A673 (cell line): ENCODE results near the gene SFR1.
"Not testable (repeated sequence)": the region's sequence is repeated elsewhere in the genome, so short reads cannot be mapped to it uniquely, and the experiment has no call there.

Experiments
- CTCF ChIP-seq: fragments of 300-800, 200-600 bp; sonication (generic); conservative IDR thresholded peaks from 2 replicates; pipeline ENCODE4 v1.5.1; 2017; ENCODE audit warnings: low read depth, mild to moderate bottlenecking, antibody characterized with exemption, low read length, moderate library complexity, mixed read lengths
- EZH2 ChIP-seq: fragments of 200-600 bp; sonication (generic); IDR thresholded peaks from 2 replicates; pipeline ENCODE4 v1.6.1; 2017; ENCODE audit warnings: borderline replicate concordance, low read depth, mild to moderate bottlenecking, mixed read lengths, antibody characterized with exemption, low read length; ENCODE audit not compliant: poor library complexity, severe bottlenecking

DNA sequence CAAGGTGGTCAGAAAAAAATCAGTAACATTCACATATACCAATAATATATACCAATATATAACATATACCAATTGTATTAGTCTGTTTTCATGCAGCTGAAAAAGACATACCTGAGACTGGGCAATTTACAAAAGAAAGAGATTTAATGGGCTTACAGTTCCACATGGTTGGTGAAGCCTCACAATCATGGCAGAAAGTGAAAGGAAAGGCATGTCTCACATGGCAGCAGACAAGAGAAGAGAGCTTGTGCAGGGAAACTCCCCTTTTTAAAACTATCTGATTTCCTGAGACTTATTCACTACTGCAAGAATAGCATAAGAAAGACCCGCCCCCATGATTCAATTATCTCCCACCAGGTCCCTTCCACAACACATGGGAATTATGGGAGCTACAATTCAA, 52.2 kb downstream of the SFR1 start:
- not testable (repeated sequence) for TF ChIP-seq CTCF, EZH2
